ENCODE data around the gene CD164L2.
"Not testable (repeated sequence)": the region's sequence is repeated elsewhere in the genome, so short reads cannot be mapped to it uniquely, and the experiment has no call there.

CD164L2 gene

DNA sequence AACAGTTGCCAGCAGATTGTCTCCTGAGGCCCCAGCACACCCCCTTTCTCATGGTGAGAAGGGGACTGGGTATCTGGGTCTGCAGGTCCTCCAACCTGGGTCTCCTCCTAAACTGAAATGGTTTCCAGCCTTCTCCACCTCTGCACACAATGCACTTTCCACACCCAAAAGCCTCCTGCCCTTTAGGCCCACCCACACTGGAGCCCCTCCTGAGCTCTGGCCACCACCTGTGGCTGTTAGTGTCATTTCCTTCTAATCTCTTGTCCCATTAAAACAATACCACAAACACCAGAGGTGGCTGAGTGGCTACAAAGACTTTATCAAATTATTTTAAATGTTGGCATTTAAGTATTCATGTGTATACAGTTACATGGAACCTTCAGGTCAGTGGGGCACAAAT, 20.8 kb upstream of the CD164L2 start:
- no peak for DNase-seq

DNA sequence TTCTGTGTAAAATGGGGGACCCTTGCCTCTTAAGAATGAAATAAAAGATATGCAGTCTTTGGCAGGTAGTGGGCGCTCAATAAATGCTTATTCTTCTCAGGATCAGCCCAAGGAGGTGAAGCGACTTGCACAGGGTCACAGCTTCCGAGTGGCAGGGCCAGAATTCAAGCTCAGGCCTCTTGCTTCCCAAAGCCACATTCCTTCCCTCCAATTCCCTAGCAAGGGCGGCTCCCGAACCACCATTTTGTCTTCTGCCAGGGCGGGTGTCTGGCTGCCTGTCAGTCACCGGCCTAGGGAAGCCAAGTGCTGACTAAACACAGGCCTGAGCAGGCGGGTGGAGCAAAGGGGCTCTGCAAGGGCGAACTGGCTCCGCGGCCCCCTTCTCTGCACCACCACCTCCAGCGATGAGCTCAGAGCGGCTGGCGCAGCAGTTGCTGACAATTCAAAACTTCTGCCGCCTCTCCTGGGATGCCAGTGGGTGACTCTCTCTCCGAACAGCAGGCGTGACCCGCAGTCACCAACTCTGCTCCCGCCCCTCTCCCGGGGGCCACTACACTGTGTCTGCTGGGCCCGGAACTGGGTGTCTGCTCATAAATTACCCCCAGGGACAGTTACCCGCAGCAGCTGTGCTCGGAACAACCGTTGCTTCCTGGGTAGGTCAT, 20.1 kb upstream of the CD164L2 start:
- no peak for DNase-seq

DNA sequence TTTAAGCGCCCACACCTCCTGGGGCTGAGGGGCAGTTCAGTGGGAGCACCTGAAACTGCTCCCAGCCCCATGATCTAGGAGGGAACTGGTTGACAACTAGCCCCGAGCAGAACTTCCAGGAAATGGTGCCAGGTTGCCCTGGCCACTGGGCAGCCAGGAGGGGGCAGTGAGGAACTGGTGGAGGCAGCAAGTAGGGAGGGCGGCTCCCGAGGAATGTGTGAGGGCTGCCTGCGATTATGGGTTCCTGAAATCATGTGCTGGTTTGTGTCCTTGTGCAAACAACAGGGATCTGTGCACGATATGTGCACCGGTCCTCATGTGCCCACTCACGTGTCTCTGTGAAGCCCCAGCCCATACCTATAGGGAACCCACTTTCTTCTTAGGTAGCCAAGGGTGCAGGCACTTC, 19.2 kb upstream of the CD164L2 start:
- no peak for DNase-seq

DNA sequence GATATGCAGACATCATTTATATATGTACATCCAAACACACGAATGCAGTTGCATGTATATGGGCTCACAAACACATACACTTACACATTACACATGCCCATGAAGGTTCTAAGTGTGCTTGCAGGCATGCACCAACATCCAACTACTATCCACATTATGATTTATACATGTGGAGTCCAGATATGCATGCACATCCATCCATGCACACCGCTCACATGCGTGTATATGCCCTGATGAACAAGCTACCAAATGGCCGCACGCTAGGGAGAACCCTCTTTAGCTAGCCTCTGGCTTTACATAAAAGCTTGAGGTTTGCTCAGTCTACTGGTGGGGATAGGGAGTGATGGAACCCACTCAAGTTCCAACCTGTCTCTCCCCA, 17.8 kb upstream of the CD164L2 start:
- no peak for DNase-seq

DNA sequence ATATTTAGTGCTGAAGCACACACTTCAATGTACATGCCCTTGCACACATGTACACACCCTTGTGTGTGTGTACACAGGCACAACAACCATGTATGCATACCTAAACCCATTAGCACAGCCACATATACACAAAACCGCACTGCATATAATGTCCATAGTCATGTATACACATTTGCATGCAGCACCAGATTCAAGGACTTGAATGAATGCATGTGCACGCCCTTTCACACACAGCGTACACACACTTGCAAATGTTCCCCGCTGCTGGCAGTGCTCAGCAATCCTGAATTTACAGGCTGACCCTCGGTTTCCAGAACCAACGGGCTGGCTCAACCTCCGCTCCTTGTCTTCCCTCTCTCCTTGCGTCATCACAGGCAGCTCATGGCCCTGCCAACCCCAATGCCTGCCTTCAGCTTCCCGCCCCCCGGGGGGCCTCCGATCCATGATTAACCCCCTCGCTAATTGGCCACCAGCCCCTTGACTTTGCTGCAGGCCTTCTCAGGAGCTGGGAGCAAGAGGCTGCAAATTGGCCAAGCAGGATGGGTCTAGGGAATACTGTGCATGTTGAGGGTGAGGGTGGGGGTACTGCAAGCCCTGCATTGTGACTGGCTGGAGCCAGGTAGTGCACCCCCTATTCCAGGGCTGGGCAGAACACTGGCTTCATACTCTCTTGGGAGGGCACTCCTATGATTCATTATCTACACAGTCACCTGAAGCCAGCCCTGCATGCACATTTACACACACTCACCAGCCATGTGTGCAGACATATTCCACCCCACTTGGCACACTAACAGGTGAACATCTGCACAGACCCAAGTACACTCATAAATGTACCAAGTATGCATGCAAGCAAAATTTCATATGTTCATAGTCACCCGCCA, 17.2 kb upstream of the CD164L2 start:
- no peak for DNase-seq

DNA sequence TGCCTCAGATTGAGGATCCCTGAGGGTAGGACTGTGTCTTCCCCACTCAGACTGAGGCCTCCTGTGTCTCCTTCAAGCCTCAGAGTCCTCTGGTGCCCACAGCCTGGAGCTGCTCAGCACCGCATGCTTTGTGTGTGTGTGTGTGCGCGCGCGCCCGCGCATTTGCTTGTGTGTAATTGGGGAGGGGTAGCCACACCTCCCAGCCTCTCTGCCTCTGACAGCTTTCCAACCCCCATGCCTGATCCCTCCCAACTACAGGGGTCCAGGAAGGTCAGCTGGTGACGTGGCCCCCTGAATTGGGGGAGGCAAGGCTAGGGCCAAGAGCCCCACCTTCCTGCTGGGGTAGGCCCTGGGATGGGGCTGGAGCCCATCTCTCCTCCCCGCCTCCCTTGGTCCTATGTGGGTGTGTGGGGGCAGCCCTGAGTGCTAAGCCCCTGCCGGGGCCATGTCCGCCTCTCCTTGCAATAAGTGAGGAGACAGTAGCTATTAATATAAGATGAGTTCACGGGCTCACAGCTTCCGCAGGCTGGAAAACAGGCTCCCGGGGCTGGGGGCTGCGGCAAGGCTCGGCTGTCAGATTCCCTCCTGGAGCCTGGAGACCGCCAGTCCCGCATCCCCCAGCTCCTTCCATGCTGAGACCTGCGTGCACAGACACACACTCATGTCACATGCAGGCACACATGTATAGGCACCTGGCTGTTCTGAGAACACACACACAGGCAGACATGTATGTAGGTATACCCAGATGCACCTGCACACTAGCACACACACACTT, 16.3 kb upstream of the CD164L2 start:
- no peak for DNase-seq

DNA sequence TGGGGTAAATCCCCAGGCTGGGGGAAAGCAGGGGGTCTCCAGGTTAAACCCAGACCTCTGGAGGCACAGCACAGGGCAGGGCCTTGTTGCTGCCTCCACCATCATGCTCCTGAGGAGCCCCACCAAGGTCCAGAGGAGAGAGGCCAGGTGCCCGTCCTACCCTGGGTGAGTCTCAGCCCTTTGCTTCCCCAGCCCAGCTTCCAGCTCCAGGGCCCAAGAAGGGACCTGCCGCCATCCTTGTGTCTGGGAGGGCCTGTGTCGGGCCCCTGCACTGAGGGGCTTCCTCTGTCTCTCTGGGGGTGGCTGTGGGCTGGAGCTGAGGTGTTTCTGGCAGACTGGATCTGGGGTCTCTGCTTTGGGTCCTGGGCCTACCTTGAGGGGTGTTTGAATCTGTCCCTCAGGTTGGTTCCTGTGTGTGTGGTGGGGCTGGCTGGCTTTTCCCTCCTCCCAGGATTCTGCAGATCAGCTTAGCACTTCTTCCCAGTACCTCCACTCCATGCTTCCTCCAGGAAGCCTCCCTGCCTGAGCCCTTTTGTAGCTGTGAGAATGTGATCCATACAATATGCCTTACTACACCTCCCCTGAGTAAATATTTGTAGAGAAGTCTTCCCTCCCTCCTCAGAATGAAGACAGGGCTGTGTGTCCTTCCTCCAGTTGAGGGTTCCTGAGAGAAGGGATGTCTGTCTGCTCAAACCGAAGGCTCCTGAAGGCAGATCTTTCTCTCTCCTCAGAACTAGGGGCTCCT, 15.4 kb upstream of the CD164L2 start:
- no peak for DNase-seq

DNA sequence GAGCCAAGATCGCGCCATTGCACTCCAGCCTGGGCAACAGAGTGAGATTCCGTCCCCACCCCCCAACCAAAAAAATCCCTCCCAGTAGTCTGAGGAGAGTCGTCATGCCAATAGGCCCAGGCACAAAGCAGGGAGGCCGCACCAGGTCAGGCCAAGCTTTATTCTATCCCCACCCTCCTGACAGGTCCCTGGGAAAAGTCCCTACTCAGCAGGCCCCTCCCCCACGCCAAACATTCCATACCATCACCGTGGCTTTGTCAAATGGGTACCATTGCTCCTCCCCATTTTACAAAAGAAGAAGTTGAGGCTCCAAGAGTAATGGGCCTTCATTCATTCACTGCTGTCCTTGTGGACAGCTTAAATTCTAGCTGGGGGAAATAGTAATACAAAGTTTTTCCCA, 14.6 kb upstream of the CD164L2 start:
- no peak for DNase-seq

DNA sequence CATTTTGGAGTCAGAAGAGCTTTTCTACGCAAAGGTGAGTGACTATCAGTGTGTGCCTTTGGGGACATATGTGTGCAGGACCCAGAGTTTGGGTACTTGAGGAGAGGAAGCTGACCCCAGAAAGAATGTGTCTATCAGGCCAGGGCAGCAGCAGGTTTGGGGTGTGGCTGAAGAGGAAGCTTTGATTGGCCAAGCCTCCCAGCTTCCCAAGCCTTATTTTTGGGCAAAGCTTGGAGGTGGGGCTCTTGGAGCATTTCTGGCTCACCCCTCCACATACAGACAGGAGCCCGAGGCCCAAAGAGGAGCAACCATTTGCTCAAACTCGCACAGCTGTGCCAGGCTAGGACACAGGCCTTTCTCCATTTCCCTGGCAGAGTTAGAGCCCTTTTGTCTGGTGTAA, 14.0 kb upstream of the CD164L2 start:
- no peak for DNase-seq

DNA sequence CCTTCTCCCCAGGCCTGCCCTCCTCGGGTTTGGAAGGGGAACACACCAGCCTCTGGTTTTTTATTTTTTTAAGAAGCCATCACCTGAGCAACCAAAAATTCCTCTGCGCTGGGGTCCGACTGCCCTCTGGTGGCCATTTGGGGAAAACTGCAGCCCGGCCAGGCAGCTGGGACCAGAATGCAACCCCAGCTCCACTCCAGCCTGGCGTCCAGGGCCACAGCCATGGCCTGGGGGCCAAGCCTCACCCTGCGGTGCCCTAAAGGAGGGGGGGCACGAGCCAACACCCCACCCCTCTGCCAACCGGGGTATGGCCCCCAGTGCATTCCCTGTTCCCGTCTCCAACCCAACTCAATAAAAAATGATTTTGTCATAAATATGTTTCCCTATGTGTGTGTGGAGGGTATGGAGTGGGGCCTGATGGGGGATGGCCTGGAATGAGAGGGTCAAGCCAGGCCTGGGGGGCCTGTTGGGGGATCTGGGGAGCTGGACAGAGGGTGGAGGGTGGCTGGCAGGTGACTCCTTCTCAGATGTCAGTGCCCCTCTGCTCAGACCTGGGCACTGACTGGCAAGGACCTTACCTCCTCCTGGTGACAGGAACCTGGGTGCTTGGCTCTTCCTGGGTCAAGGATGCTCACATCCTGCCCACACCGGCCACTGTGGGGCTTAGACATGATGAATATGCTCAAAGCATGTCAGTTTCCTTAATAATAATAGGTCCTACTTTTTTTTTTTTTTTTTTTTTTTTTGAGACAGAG, 12.5 kb upstream of the CD164L2 start:
- peak; percentile 75 for DNase-seq

DNA sequence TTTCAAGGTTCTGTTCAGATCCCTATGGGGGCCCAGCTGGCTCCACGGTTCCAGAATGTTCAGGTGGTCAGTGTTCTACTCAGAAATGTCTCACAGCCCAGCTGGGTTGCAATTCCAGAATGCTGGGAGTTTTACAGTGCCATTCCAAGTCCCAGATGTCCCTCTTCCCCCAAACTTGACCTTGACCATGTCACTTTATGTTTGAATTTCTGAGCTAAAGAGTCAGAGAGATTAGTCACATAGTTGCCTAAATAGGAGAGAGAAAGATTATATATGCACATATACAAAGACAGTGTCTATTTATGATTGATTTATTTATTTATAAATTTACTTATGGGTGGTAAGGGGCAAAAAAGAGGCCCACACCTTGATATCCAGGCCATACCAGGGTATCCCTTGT, 11.8 kb upstream of the CD164L2 start:
- DNase-seq = no peak

DNA sequence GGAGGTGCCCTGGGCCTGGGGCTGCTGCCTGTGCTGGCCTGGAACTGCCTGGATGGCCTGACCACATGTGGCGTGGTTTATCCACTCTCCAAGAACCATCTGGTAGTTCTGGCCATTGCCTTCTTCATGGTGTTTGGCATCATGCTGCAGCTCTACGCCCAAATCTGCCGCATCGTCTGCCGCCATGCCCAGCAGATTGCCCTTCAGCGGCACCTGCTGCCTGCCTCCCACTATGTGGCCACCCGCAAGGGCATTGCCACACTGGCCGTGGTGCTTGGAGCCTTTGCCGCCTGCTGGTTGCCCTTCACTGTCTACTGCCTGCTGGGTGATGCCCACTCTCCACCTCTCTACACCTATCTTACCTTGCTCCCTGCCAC, 11.1 kb upstream of the CD164L2 start:
- no peak for DNase-seq

DNA sequence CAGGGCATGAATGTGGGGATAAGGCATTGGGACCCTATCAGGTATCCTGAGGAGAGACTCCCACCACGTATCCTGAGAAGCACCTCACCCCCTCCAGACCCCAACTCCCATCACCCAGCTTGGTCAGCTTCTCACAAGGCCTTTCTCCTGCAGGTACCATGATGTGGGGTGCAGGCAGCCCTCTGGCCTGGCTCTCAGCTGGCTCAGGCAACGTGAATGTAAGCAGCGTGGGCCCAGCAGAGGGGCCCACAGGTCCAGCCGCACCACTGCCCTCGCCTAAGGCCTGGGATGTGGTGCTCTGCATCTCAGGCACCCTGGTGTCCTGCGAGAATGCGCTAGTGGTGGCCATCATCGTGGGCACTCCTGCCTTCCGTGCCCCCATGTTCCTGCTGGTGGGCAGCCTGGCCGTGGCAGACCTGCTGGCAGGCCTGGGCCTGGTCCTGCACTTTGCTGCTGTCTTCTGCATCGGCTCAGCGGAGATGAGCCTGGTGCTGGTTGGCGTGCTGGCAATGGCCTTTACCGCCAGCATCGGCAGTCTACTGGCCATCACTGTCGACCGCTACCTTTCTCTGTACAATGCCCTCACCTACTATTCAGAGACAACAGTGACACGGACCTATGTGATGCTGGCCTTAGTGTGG, 10.6 kb upstream of the CD164L2 start:
- no peak for DNase-seq

DNA sequence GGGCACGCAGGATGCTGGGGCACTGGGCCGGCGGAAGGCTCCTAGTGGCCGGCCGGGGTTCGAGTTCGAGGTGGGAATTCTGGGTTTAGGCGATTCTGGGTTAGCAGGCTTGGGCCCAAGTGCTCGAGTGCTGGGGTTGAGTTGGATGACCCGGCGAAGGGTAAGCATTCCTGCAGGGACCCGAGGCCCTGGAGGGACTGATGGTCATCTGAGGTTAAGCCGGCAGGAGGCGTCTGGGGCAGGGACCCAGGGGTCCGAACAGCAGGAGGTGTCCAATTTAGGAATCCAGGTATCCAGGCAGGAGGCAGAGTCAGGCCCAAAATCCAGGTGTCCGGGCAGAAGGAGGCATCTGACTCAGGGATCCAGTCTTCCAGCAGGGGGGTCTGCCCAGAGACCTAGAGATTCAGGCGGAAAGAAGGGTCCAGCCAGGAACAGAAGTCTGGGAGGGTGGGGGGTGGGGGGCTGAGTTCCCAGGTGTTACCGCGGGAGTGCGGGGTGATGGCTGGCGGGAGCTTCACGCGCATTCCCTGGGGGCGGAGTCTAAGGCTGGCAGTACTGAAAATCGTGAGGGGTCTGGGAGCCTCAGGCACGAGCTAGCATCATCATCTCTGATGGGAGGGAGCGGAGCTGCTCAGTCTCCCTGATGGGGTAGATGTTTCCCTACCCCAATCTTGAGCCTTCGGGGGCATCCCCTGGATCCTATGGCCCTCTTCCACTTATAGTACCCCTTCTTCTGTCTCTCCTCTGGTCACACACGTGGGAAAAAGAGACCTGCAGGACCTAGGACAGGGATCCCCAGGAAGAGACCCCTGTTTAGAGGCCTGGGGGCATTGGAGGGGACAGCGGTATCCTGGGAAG, 9.9 kb upstream of the CD164L2 start:
- DNase-seq = no peak

DNA sequence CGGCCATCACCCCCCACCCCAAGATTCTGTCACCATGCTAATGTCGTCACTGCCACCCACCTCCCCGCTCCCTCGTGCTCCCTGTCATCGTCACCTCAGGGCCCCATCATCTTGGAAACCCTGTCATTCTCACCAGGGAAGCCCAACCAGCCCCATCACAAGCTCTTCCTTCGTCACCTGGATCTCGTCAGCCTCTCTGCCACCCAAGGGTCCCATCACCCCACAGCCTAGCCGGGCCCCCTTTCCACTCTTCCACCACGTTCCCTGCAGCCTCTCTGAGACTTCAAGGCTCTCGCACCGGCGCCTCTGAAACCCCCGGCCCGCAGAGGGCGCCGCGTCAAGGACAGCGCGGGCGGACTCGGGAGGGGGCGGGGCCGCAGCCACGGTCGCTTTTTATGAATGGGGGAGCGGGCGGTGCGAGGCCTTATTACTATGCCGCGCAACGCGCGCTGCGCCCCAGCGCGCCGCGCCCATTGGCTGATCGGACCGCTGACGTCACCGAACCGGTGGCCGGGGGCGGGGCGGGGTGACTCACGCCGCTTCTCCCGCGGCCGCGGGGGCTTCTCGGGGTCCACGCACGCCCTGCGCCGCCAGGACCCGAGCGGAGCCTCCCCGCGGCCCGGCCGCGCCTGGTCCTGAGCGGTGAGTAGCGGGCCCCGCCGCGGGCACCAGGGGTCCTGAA, 9.1 kb upstream of the CD164L2 start, which contains the start of gene GPR3:
GPR3 (plus strand) TSS at position 527 of the 682 bp plus-strand sequence. CDS start 1,177 bp downstream, outside the sequence.
- peak; percentile 95 for DNase-seq

DNA sequence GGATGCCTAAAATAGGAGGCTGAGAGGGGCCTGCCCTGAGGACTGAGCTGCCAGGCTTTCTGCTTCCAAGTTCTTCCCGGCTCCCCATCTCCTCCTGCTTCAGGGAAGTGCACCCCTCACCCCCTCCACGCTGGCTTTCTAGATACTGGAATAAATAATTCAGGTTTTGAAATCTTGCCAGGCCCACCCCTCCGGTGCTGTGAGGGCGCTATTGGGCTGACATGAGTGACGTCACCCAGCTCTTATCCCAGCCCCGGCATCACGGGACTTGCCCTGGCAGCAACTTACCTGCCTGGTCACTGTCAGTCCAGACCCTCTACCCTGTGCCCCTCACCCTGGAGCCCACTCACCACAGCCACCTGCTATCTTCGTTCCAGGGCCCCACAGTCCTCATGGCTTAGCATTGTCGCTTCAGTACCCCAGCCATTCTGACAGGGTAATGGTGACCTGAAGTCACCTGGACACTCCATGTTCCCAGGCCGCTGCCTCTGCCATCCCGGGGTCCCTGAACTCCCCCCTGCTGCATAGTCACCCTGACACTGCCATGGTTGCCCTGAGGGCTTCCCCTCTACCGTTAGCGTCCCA, 8.5 kb upstream of the CD164L2 start:
- DNase-seq = no peak

DNA sequence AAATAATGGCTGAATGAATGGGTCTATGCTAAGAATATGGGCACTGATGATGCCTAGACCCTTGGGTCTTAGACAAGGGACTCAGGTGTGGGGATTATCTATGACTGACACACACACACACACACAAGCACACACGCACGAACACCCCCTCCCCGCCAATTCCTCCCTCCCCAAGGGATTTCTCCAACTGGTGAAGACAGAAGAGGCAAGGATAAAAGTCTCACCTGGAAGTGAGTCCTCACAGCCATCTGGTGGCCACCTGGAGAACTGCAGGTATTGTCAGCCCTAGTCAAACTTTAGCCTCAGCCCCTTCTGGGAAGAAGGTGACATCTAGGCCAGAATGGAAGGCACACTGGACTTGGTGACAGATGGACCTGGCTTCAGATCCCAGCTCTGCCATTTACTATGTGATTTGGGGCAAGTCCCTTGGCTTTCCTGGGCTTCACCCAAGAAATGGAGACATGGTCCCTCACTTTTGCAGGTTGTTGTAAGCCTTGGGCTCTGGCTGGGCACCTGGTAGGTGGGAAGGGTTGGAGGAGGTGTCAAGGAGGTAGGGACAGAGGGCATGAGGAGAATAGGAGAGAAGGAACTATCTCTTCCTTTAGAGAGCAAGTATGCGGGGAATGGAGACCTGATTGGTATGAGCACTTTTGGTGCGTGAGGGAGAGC, 5.3 kb upstream of the CD164L2 start:
- peak; percentile 74 for DNase-seq

DNA sequence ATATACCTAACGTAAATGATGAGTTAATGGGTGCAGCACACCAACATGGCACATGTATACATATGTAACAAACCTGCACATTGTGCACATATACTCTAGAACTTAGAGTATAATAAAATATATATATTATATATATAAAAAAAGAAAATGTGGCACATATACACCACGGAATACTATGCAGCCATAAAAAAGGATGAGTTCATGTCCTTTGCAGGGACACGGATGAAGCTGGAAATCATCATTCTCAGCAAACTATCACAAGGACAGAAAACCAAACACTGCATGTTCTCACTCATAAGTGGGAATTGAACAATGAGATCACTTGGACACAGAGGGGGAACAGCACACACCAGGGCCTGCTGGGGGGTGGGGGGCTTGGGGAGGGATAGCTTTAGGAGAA, 1.7 kb upstream of the CD164L2 start:
- DNase-seq = not testable (repeated sequence)

DNA sequence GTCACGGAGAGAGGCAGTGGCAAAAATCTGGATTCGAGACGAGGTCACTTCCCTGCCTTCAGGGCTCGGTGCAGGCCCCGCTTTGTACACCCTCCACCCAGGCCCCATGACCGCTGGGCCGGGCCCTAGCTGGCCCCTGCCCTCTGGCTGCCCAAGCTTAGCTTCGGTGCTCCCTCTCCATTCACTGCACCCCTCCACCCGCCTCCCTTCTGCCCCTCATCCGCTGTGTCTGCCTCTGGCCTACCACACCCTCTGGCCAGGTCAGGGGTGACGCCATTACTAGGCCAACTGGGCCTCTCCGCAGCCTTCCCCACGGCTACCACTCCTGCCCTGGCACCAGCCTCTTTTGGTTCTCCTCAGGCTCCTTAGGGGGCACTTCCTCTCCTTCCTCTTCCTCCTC, 528 bp upstream of the CD164L2 start:
- no peak for DNase-seq

All from T-helper 9 cell (primary cell).